Skeletal muscle satellite cell (primary cell): ENCODE measurements around the gene FRMD1.
"Not testable (repeated sequence)": the region's sequence is repeated elsewhere in the genome, so short reads cannot be mapped to it uniquely, and the experiment has no call there.

Experiments used
- H3K27me3 ChIP-seq: 2 replicates; pipeline ENCODE4 v1.7.0; 2013; ENCODE audit warnings: low read length; ENCODE audit not compliant: control insufficient read depth, insufficient read depth
- H3K36me3 ChIP-seq: 2 replicates; pipeline ENCODE4 v1.7.0; 2013; ENCODE audit warnings: mild to moderate bottlenecking, control low read depth, low read length; ENCODE audit not compliant: insufficient read depth
- H3K4me1 ChIP-seq: 2 replicates; pipeline ENCODE4 v1.7.0; 2013; ENCODE audit warnings: low read length; ENCODE audit not compliant: control insufficient read depth, insufficient read depth
- H3K4me2 ChIP-seq: 2 replicates; pipeline ENCODE4 v1.7.0; 2013; ENCODE audit warnings: mild to moderate bottlenecking, low read length
- H3K4me3 ChIP-seq: 2 replicates; pipeline ENCODE4 v1.7.0; 2013; ENCODE audit warnings: low read length
- H3K9ac ChIP-seq: 2 replicates; pipeline ENCODE4 v1.7.0; 2013; ENCODE audit warnings: mild to moderate bottlenecking, low read depth, low read length, moderate library complexity
- H3K9me3 ChIP-seq: replicated peaks from 2 replicates; pipeline ENCODE4 v1.7.0; 2013; ENCODE audit warnings: mild to moderate bottlenecking, control low read depth, low read length

FRMD1 gene

GRCh38 chr6:168082860-168083513 is 4.0 kb upstream of the FRMD1 start:
- H3K4me1 ChIP-seq, result no peaks in the 10 kb centered on the region
- H3K27me3 ChIP-seq, result no peaks in the 10 kb centered on the region
- no peak overlapping the region for H3K9ac ChIP-seq
- no peak overlapping the region for H3K4me2 ChIP-seq
- H3K9me3 ChIP-seq, result peaks cover 6% of the 10 kb centered on the region
- no peak overlapping the region for H3K4me3 ChIP-seq
- H3K36me3 ChIP-seq, result no peaks in the 10 kb centered on the region

GRCh38 chr6:168081858-168082546 is 3.0 kb upstream of the FRMD1 start:
- Histone ChIP-seq H3K27me3 (no peaks in the 10 kb centered on the region), H3K9me3 (peaks cover 6% of the 10 kb centered on the region), H3K4me1 (no peaks in the 10 kb centered on the region), H3K9ac (no peak overlapping the region), H3K36me3 (no peaks in the 10 kb centered on the region), H3K4me3 (no peak overlapping the region), H3K4me2 (no peak overlapping the region)

GRCh38 chr6:168080393-168081077 is 1.5 kb upstream of the FRMD1 start:
- Histone ChIP-seq H3K27me3 (no peaks in the 10 kb centered on the region), H3K4me3 (no peak overlapping the region), H3K9ac (no peak overlapping the region), H3K4me2 (no peak overlapping the region), H3K36me3 (no peaks in the 10 kb centered on the region), H3K9me3 (no peaks in the 10 kb centered on the region), H3K4me1 (no peaks in the 10 kb centered on the region)

- H3K4me3 ChIP-seq, result no peak overlapping the region
- H3K27me3 ChIP-seq, result no peaks in the 10 kb centered on the region
- H3K9ac ChIP-seq, result no peak overlapping the region
- no peaks in the 10 kb centered on the region for H3K36me3 ChIP-seq
- peaks cover 10% of the 10 kb centered on the region for H3K9me3 ChIP-seq
- H3K4me1 ChIP-seq, result no peaks in the 10 kb centered on the region
- no peak overlapping the region for H3K4me2 ChIP-seq
Measured at GRCh38 chr6:168078175-168078942, 653 bp downstream of the FRMD1 start.

GRCh38 chr6:168077401-168077800 is 1.6 kb downstream of the FRMD1 start:
- H3K36me3 ChIP-seq, H3K4me2 ChIP-seq, H3K4me3 ChIP-seq, H3K4me1 ChIP-seq, H3K27me3 ChIP-seq, H3K9ac ChIP-seq: not testable (repeated sequence)
- peaks cover 12% of the 10 kb centered on the region for H3K9me3 ChIP-seq

GRCh38 chr6:168075787-168076202 is 3.2 kb downstream of the FRMD1 start:
- H3K27me3 ChIP-seq, result no peaks in the 10 kb centered on the region
- no peaks in the 10 kb centered on the region for H3K36me3 ChIP-seq
- no peak overlapping the region for H3K9ac ChIP-seq
- no peak overlapping the region for H3K4me2 ChIP-seq
- no peaks in the 10 kb centered on the region for H3K4me1 ChIP-seq
- H3K9me3 ChIP-seq, result peaks cover 16% of the 10 kb centered on the region
- H3K4me3 ChIP-seq, result no peak overlapping the region

GRCh38 chr6:168075216-168075615 is 3.8 kb downstream of the FRMD1 start:
- Histone ChIP-seq H3K9ac (no peak overlapping the region), H3K4me2 (no peak overlapping the region), H3K4me3 (no peak overlapping the region), H3K4me1 (no peaks in the 10 kb centered on the region), H3K27me3 (no peaks in the 10 kb centered on the region), H3K9me3 (peaks cover 16% of the 10 kb centered on the region), H3K36me3 (no peaks in the 10 kb centered on the region)

GRCh38 chr6:168073937-168074730 is 4.9 kb downstream of the FRMD1 start:
- Histone ChIP-seq H3K4me1 (no peaks in the 10 kb centered on the region), H3K4me2 (no peak overlapping the region), H3K9me3 (peaks cover 16% of the 10 kb centered on the region), H3K36me3 (no peaks in the 10 kb centered on the region), H3K27me3 (no peaks in the 10 kb centered on the region), H3K4me3 (no peak overlapping the region), H3K9ac (no peak overlapping the region)

- peaks cover 16% of the 10 kb centered on the region for H3K9me3 ChIP-seq
- H3K4me1 ChIP-seq, result no peaks in the 10 kb centered on the region
- H3K4me3 ChIP-seq, result no peak overlapping the region
- H3K36me3 ChIP-seq, result no peaks in the 10 kb centered on the region
- H3K9ac ChIP-seq, result no peak overlapping the region
- no peak overlapping the region for H3K4me2 ChIP-seq
- no peaks in the 10 kb centered on the region for H3K27me3 ChIP-seq
Measured at GRCh38 chr6:168072730-168073129, 6.3 kb downstream of the FRMD1 start.

GRCh38 chr6:168072261-168072660 is 6.8 kb downstream of the FRMD1 start:
- H3K27me3 ChIP-seq, result no peaks in the 10 kb centered on the region
- no peak overlapping the region for H3K4me2 ChIP-seq
- H3K9ac ChIP-seq, result no peak overlapping the region
- H3K36me3 ChIP-seq, result no peaks in the 10 kb centered on the region
- no peak overlapping the region for H3K4me3 ChIP-seq
- no peaks in the 10 kb centered on the region for H3K4me1 ChIP-seq
- peaks cover 16% of the 10 kb centered on the region for H3K9me3 ChIP-seq

GRCh38 chr6:168071620-168072019 is 7.4 kb downstream of the FRMD1 start:
- Histone ChIP-seq H3K4me3 (no peak overlapping the region), H3K36me3 (no peaks in the 10 kb centered on the region), H3K4me2 (no peak overlapping the region), H3K9ac (no peak overlapping the region), H3K4me1 (no peaks in the 10 kb centered on the region), H3K9me3 (peaks cover 16% of the 10 kb centered on the region), H3K27me3 (no peaks in the 10 kb centered on the region)
